Measurements from ENCODE around the gene EMB.

GRCh38 chr5:50435168-50435567 lies 5.9 kb downstream of the EMB start:
- no peak for TF ChIP-seq CTCF (conservative IDR thresholded peaks at IDR 0.05; ENCODE audit: low read length)
- TF ChIP-seq EZH2phosphoT487 (IDR thresholded peaks at IDR 0.05; ENCODE audit: borderline replicate concordance) = no peak

Measured in Loucy (cell line).